Liver (tissue), 3 donors: ENCODE data around the gene CNNM1.

Source experiments
- CTCF ChIP-seq: fragments of 150-350 bp; IDR thresholded peaks from 2 replicates; pipeline ENCODE4 v1.5.1; 2017; ENCODE audit warnings: improper control_type of control experiment, low read depth, low read length; ENCODE audit not compliant: missing input control
- FOXA1 ChIP-seq: IDR thresholded peaks from 2 replicates; pipeline ENCODE4 v1.6.1; 2016; ENCODE audit warnings: antibody characterized with exemption
- RAD21 ChIP-seq, 2 donors: IDR thresholded peaks; 2 replicates each; pipeline ENCODE4 v1.6.1; 2016; ENCODE audit warnings: antibody characterized with exemption in 2 of 2, mild to moderate bottlenecking in 2 of 2
- YY1 ChIP-seq: IDR thresholded peaks from 2 replicates; pipeline ENCODE4 v1.6.1; 2016; ENCODE audit warnings: antibody characterized with exemption, mild to moderate bottlenecking
- donor health status: healthy.
- donor health status: healthy.

- TF ChIP-seq CTCF (no peak), RAD21 (IDR thresholded peaks at IDR 0.05) (no peak), FOXA1 (no peak), YY1 (no peak)
Observed at GRCh38 chr10:99358101-99358500, 28.9 kb downstream of the CNNM1 start.
